ENCODE measurements around the gene TNFRSF18.

- no peak for TF ChIP-seq SUZ12 (IDR thresholded peaks at IDR 0.05; ENCODE audit: extremely low read depth, insufficient read depth, insufficient read length)
- TF ChIP-seq YY1 (IDR thresholded peaks at IDR 0.05; ENCODE audit: insufficient read depth, insufficient read length) = no peak
- no peak for TF ChIP-seq ZNF274 (IDR thresholded peaks at IDR 0.05; ENCODE audit: low read depth, low read length)
These were observed 35.2 kb downstream of the TNFRSF18 start for GRCh38 chr1:1171161-1171545.
